ENCODE measurements around the gene TSPAN14.

GRCh38 chr10:80413271-80413996, 40.7 kb upstream of the TSPAN14 start:
- TF ChIP-seq EZH2 (IDR thresholded peaks at IDR 0.05; ENCODE audit: borderline replicate concordance, low read length) (no peak), CTCF (IDR thresholded peaks at IDR 0.05; ENCODE audit: low read length) (no peak)

All from OCI-LY1 (cell line).